H1 (cell line): ENCODE results near the gene GLCE. TPM values are rescaled to one million over a fixed set of nuclear protein-coding genes. Genes with fewer than 3 reads are reported as not detected.

Experiments used
- CTCF ChIA-PET: fragments of 300-600 bp; sonication (Branson Sonifier 250); formaldehyde crosslinking; loops from one replicate; lab custom pipeline; 2021; ENCODE audit not compliant: partially characterized antibody; lab: Charles Lee
- POLR2A ChIA-PET: fragments of 300-600 bp; sonication (Branson Sonifier 250); formaldehyde crosslinking; loops from one replicate; lab custom pipeline; 2021; ENCODE audit warnings: inconsistent platforms; ENCODE audit not compliant: partially characterized antibody; lab: Charles Lee
- DNase-seq, 2 experiments: peaks; one replicate each; pipeline versions ENCODE4 v3.0.0 to v3.0.0-alpha.2; 2010 to 2022; ENCODE audit warnings: low spot score in 2 of 2, low read depth in 1 of 2, mixed read lengths in 1 of 2
- FAIRE-seq: peaks from 2 replicates; lab custom pipeline; 2011; peaks lifted over from hg19 to GRCh38; lab: Jason Lieb, UNC
- H2AFZ ChIP-seq: 2 replicates; pipeline ENCODE4 v1.8.1; 2012; ENCODE audit warnings: low read length, inconsistent platforms
- H2AK5ac ChIP-seq: 2 replicates; pipeline ENCODE4 v1.6.1; 2013; ENCODE audit warnings: low read depth, low read length
- H2BK120ac ChIP-seq: replicated peaks from 2 replicates; pipeline ENCODE3; 2013; ENCODE audit warnings: low read depth, low read length, inconsistent platforms
- H2BK12ac ChIP-seq: 2 replicates; pipeline ENCODE4 v1.6.1; 2013; ENCODE audit warnings: low read depth, low read length
- H2BK15ac ChIP-seq: 2 replicates; pipeline ENCODE4 v1.6.1; 2013; ENCODE audit warnings: low read length
- H2BK20ac ChIP-seq: 2 replicates; pipeline ENCODE4 v1.6.1; 2013; ENCODE audit warnings: low read length
- H2BK5ac ChIP-seq: 2 replicates; pipeline ENCODE4 v1.6.1; 2013; ENCODE audit warnings: low read depth, low read length
- H3K14ac ChIP-seq: 2 replicates; pipeline ENCODE4 v1.6.1; 2013; ENCODE audit warnings: inconsistent platforms; ENCODE audit not compliant: insufficient read length
- H3K18ac ChIP-seq: 2 replicates; pipeline ENCODE4 v1.6.1; 2013; ENCODE audit warnings: low read length; ENCODE audit errors: extremely low read depth
- H3K23ac ChIP-seq: 2 replicates; pipeline ENCODE4 v1.6.1; 2013; ENCODE audit warnings: inconsistent platforms; ENCODE audit not compliant: insufficient read length
- H3K23me2 ChIP-seq: 2 replicates; pipeline ENCODE4 v1.6.1; 2013; ENCODE audit warnings: low read depth, low read length
- H3K27ac ChIP-seq: 2 replicates; pipeline ENCODE4 v1.6.1; 2011; ENCODE audit warnings: low read depth, low read length, inconsistent platforms
- H3K27me3 ChIP-seq, 4 experiments: replicated peaks in 1 of 4; 1 replicate in 1 of 4; 2 replicates in 3 of 4; pipeline versions ENCODE4 v1.6.1 to v1.8.1; 2011 to 2013; ENCODE audit warnings: low read length in 3 of 4, mild to moderate bottlenecking in 3 of 4, inconsistent platforms in 2 of 4, mixed read lengths in 2 of 4, moderate library complexity in 1 of 4; ENCODE audit not compliant: control insufficient read depth in 3 of 4, insufficient read depth in 3 of 4; ENCODE audit errors: extremely low read depth in 1 of 4
- H3K36me3 ChIP-seq, 4 experiments: 2 replicates each; pipeline versions ENCODE4 v1.6.1 to v1.8.1; 2011 to 2013; ENCODE audit warnings: mild to moderate bottlenecking in 4 of 4, low read length in 3 of 4, moderate library complexity in 2 of 4, control low read depth in 1 of 4, inconsistent platforms in 1 of 4; ENCODE audit not compliant: insufficient read depth in 4 of 4, control insufficient read depth in 2 of 4
- H3K4ac ChIP-seq: replicated peaks from 2 replicates; pipeline ENCODE3; 2013; ENCODE audit warnings: low read length, low read depth, mixed read lengths, inconsistent platforms; ENCODE audit not compliant: insufficient read length
- H3K4me1 ChIP-seq, 4 experiments: replicated peaks in 1 of 4; 1 replicate in 1 of 4; 2 replicates in 3 of 4; pipeline versions ENCODE4 v1.6.1 to v1.8.1; 2011 to 2013; ENCODE audit warnings: low read length in 3 of 4, inconsistent platforms in 2 of 4, mixed read lengths in 1 of 4; ENCODE audit not compliant: insufficient read depth in 4 of 4, control insufficient read depth in 3 of 4
- H3K4me2 ChIP-seq, 2 experiments: 2 replicates each; pipeline versions ENCODE4 v1.6.1 to v1.8.1; 2011 to 2013; ENCODE audit warnings: low read depth in 2 of 2, low read length in 2 of 2, control low read depth in 1 of 2, inconsistent platforms in 1 of 2, mild to moderate bottlenecking in 1 of 2; ENCODE audit not compliant: insufficient read depth in 1 of 2
- H3K4me3 ChIP-seq, 4 experiments: fragments of 200-600, 300-600 bp in 1 of 4; sonication (generic), shearing (Covaris generic), sonication (Bioruptor Twin) in 1 of 4; 2 replicates each; pipeline versions ENCODE4 v1.5.1 to v1.8.1; 2011 to 2016; ENCODE audit warnings: low read length in 4 of 4, low read depth in 3 of 4, control low read depth in 2 of 4, inconsistent platforms in 2 of 4, mild to moderate bottlenecking in 2 of 4, mixed read lengths in 1 of 4, moderate library complexity in 1 of 4; ENCODE audit not compliant: insufficient read depth in 2 of 4; ENCODE audit errors: extremely low read depth in 1 of 4
- H3K56ac ChIP-seq: replicated peaks from 2 replicates; pipeline ENCODE3; 2013; ENCODE audit warnings: low read depth, mild to moderate bottlenecking, mixed read lengths, low read length, inconsistent platforms; ENCODE audit not compliant: insufficient read length
- H3K79me1 ChIP-seq: 2 replicates; pipeline ENCODE4 v1.6.1; 2013; ENCODE audit warnings: low read depth, low read length, control low read depth
- H3K79me2 ChIP-seq, 2 experiments: 2 replicates each; pipeline versions ENCODE4 v1.6.1 to v1.8.1; 2012 to 2013; ENCODE audit warnings: low read length in 2 of 2, mild to moderate bottlenecking in 2 of 2, inconsistent platforms in 1 of 2; ENCODE audit not compliant: insufficient read depth in 2 of 2, control insufficient read depth in 1 of 2
- H3K9ac ChIP-seq, 4 experiments: replicated peaks in 1 of 4; 1 replicate in 1 of 4; 2 replicates in 3 of 4; pipeline versions ENCODE4 v1.6.1 to v1.8.1; 2011 to 2013; ENCODE audit warnings: low read depth in 3 of 4, low read length in 3 of 4, control low read depth in 2 of 4, mild to moderate bottlenecking in 2 of 4, moderate library complexity in 2 of 4, inconsistent platforms in 1 of 4; ENCODE audit errors: extremely low read depth in 1 of 4
- H3K9me3 ChIP-seq, 2 experiments: 2 replicates each; pipeline versions ENCODE4 v1.6.1 to v1.8.1; 2012 to 2013; ENCODE audit warnings: mild to moderate bottlenecking in 2 of 2, moderate library complexity in 2 of 2, control low read depth in 1 of 2, inconsistent platforms in 1 of 2, low read depth in 1 of 2, low read length in 1 of 2, mixed read lengths in 1 of 2; ENCODE audit not compliant: insufficient read depth in 2 of 2
- H4K20me1 ChIP-seq, 2 experiments: replicated peaks in 1 of 2; 2 replicates each; pipeline versions ENCODE3 to v1.8.1; 2011 to 2013; ENCODE audit warnings: inconsistent platforms in 2 of 2, low read length in 2 of 2, mild to moderate bottlenecking in 1 of 2; ENCODE audit not compliant: insufficient read depth in 2 of 2, control insufficient read depth in 1 of 2
- H4K5ac ChIP-seq: 2 replicates; pipeline ENCODE4 v1.6.1; 2013; ENCODE audit warnings: low read length, low read depth, mixed read lengths, inconsistent platforms; ENCODE audit not compliant: insufficient read length
- H4K8ac ChIP-seq: 2 replicates; pipeline ENCODE4 v1.8.0; 2013; ENCODE audit warnings: mild to moderate bottlenecking, moderate library complexity, low read length, inconsistent platforms; ENCODE audit not compliant: insufficient read depth; ENCODE audit errors: extremely low read depth
- H4K91ac ChIP-seq: replicated peaks from 2 replicates; pipeline ENCODE3; 2013; ENCODE audit warnings: low read length, mixed read lengths, inconsistent platforms; ENCODE audit not compliant: insufficient read length
- CTBP2 ChIP-seq: IDR thresholded peaks from 2 replicates; pipeline ENCODE4 v1.7.0; 2011; ENCODE audit warnings: borderline replicate concordance, mild to moderate bottlenecking, moderate library complexity, mixed read lengths, low read length; ENCODE audit not compliant: insufficient read depth, insufficient read length
- RAD21 ChIP-seq, 2 experiments: IDR thresholded peaks in 1 of 2; conservative IDR thresholded peaks in 1 of 2; 2 replicates each; pipeline ENCODE4 v1.6.1; 2011; ENCODE audit warnings: low read depth in 2 of 2, low read length in 2 of 2, improper control_type of control experiment in 1 of 2, inconsistent platforms in 1 of 2, mild to moderate bottlenecking in 1 of 2, moderate library complexity in 1 of 2
- TEAD4 ChIP-seq: IDR thresholded peaks from 2 replicates; pipeline ENCODE4 v1.6.1; 2012; ENCODE audit warnings: low read depth, low read length, inconsistent platforms, mixed read lengths
- WGBS, 2 experiments: shearing (Covaris generic) in 1 of 2; methylation state at CpG; one replicate each; pipeline versions ENCODE4 v1.1.6 to v1.1.7; 2013 to 2015; ENCODE audit warnings: low lambda C conversion rate in 2 of 2, mixed read lengths in 2 of 2, inconsistent platforms in 1 of 2, low coverage in 1 of 2, missing lambda C conversion rate in 1 of 2; ENCODE audit not compliant: insufficient replicate concordance in 2 of 2, insufficient coverage in 1 of 2, insufficient read length in 1 of 2; ENCODE audit errors: extremely low coverage in 1 of 2, missing lambda C conversion rate in 1 of 2; 5-methylcytosine and 5-hydroxymethylcytosine counted together
- polyA plus RNA-seq, 7 experiments: library from polyadenylated mRNA; depleted of rRNA in 3 of 7; stranded (reverse) in 5 of 7; unstranded in 2 of 7; fragments of >200 nt in 5 of 7; fragments of 200-250 nt in 2 of 7; gene quantifications; 1 replicate in 5 of 7; 2 replicates in 1 of 7; 4 replicates in 1 of 7; pipeline versions ENCODE4 v1.2.1 to v1.2.3, GENCODE V29; 2011 to 2013; ENCODE audit warnings: missing spikeins in 2 of 7, mixed read lengths in 2 of 7
- total RNA-seq: library from RNA; stranded (reverse); fragmentation: NEBNext Ultra II Directional; extraction: Animal tissue kit (Norgen Biotek cat#: 25700); gene quantifications from 2 replicates; pipeline ENCODE4 v1.2.1, GENCODE V29; 2021
- TF ChIP-seq, protein P1 (sequence below), 3 experiments: IDR thresholded peaks; 1 replicate in 2 of 3; 2 replicates in 1 of 3; pipeline versions ENCODE4 v1.5.1 to v1.6.1; 2011; ENCODE audit warnings: low read length in 3 of 3, mild to moderate bottlenecking in 3 of 3, inconsistent platforms in 2 of 3, low read depth in 1 of 3, moderate library complexity in 1 of 3; ENCODE audit not compliant: insufficient read depth in 1 of 3; ENCODE audit errors: control extremely low read depth in 1 of 3

GLCE gene
- total and polyA plus RNA-seq, 2 of the 8 experiments (the other 6 are each of a cell fraction or from before 2014, with no cell fraction given), result 17.1 to 22.7 TPM

DNA sequence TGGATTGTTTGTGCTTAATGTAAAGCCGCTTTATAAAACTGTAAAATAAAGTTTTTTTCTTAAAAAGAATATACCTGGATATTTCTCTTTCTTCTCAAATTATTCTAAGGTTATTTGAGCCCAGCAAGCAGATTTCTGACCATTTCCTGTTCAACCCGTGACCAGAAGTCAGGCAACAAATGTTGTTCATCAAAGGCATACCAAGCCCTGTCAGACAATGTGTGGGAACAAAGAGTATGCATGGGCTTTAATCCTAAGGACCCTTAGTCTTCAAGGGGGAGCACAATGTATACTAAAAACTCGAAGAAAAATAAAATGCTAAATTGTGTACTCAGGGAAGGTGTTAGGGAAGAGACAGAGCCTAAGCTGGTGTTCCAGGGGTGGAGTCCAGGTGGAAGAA lies 111.7 kb downstream of the GLCE start:
- Histone ChIP-seq H4K5ac (no peak overlapping the region), H3K79me2 (no peaks in the 10 kb centered on the region), H3K23me2 (no peaks in the 10 kb centered on the region), H2AK5ac (no peak overlapping the region), H3K4me1 (peaks cover 2 to 13% (median 6%) of the 10 kb centered on the region in 4 experiments; a peak in 5 of 7 replicates), H2BK120ac (no peak overlapping the region), H3K4ac (no peak overlapping the region), H2BK12ac (no peak overlapping the region), H3K79me1 (no peaks in the 10 kb centered on the region), H3K4me2 (no peak overlapping the region), H4K91ac (no peak overlapping the region), H3K27ac (no peak overlapping the region), H3K23ac (no peak overlapping the region), H4K20me1 (peaks cover 0 to 4% of the 10 kb centered on the region in 2 experiments), H2AFZ (no peak overlapping the region), H3K56ac (no peak overlapping the region), H2BK20ac (no peak overlapping the region), H3K4me3 (no peak overlapping the region), H3K9me3 (no peaks in the 10 kb centered on the region), H3K36me3 (peaks cover 0 to 4% (median 0%) of the 10 kb centered on the region in 4 experiments; a peak in 1 of 8 replicates), H4K8ac (no peak overlapping the region), H3K18ac (no peak overlapping the region), H3K14ac (no peak overlapping the region), H3K9ac (no peak overlapping the region), H2BK15ac (no peak overlapping the region), H3K27me3 (no peaks in the 10 kb centered on the region), H2BK5ac (no peak overlapping the region)
- FAIRE-seq (peak; percentile 48), DNase-seq (no peak)
- TF ChIP-seq, protein P1, sequence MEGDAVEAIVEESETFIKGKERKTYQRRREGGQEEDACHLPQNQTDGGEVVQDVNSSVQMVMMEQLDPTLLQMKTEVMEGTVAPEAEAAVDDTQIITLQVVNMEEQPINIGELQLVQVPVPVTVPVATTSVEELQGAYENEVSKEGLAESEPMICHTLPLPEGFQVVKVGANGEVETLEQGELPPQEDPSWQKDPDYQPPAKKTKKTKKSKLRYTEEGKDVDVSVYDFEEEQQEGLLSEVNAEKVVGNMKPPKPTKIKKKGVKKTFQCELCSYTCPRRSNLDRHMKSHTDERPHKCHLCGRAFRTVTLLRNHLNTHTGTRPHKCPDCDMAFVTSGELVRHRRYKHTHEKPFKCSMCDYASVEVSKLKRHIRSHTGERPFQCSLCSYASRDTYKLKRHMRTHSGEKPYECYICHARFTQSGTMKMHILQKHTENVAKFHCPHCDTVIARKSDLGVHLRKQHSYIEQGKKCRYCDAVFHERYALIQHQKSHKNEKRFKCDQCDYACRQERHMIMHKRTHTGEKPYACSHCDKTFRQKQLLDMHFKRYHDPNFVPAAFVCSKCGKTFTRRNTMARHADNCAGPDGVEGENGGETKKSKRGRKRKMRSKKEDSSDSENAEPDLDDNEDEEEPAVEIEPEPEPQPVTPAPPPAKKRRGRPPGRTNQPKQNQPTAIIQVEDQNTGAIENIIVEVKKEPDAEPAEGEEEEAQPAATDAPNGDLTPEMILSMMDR (IDR thresholded peaks at IDR 0.05; ENCODE audit: control extremely low read depth in 1 of 3, insufficient read depth in 1 of 3, low read depth in 1 of 3, low read length in 3 of 3), result no peak
- TF ChIP-seq CTBP2 (no peak), TEAD4 (peak; percentile 75), RAD21 (IDR thresholded peaks at IDR 0.05 in 1 of 2, conservative IDR thresholded peaks at IDR 0.05 in 1 of 2; ENCODE audit: low read depth in 2 of 2, low read length in 2 of 2) (no peak)
- WGBS, 2 experiments, result 64% methylated on average over 3 of the region's 3 CpGs; no CpG with 5 or more reads in 1 of the 2 experiments
- CTCF ChIA-PET, result interaction anchor here (1.0 to 7.6 kb wide), 3 partner anchors 123 to 240 kb away, joined by 3 to 70 read pairs (median 5); no protein-coding TSS in a partner anchor
- POLR2A ChIA-PET, result no interaction called here
